Measurements from ENCODE around the gene DLX1. TPM values are rescaled to one million over a fixed set of nuclear protein-coding genes. Genes with fewer than 3 reads are reported as not detected.
A peak's percentile ranks its signal among the peaks of the same experiment; 100 is the strongest.

Gene DLX1
- total RNA-seq, 1 experiment from 2014 or later, result 0.77 TPM

- intact Hi-C loops (cut with micrococcal nuclease), result no loop called here
- BruUV-seq (replicated peaks), result no TSS peak
- no peaks in the 10 kb centered on the region for H3K36me3 Mint-ChIP-seq (ENCODE audit: insufficient read depth, unreplicated experiment)
- no peak for TF ChIP-seq CTCF (IDR thresholded peaks at IDR 0.05; ENCODE audit: unreplicated experiment)
- peaks cover 10% of the 10 kb centered on the region for H3K4me1 Mint-ChIP-seq (ENCODE audit: insufficient read depth, unreplicated experiment)
- ChIA-PET POLR2A (interaction anchor here (0.7 to 2.6 kb wide), 18 partner anchors 11 to 244 kb away, joined by 3 to 20 read pairs (median 4); partner anchors contain the start of genes DLX1, DLX2, HAT1 and METAP1D), CTCF (interaction anchor here (0.9 to 1.9 kb wide), 6 partner anchors 17 to 88 kb away, joined by 3 to 6 read pairs (median 3); partner anchors contain the start of gene DLX1)
- no peak overlapping the region for H3K4me3 Mint-ChIP-seq (ENCODE audit: unreplicated experiment)
- peak; percentile 9 for DNase-seq (ENCODE audit: unreplicated experiment)
- no peaks in the 10 kb centered on the region for H3K9me3 Mint-ChIP-seq (ENCODE audit: unreplicated experiment)
- H3K27ac Mint-ChIP-seq (ENCODE audit: low read depth, unreplicated experiment), result no peak overlapping the region
- no peaks in the 10 kb centered on the region for H3K27me3 Mint-ChIP-seq (ENCODE audit: insufficient read depth, unreplicated experiment)
Measured at GRCh38 chr2:172039011-172039704, 46.1 kb upstream of the DLX1 start.

- Mint-ChIP-seq H3K27me3 (ENCODE audit: insufficient read depth, unreplicated experiment) (no peaks in the 10 kb centered on the region), H3K9me3 (ENCODE audit: unreplicated experiment) (no peaks in the 10 kb centered on the region), H3K4me1 (ENCODE audit: insufficient read depth, unreplicated experiment) (peaks cover 10% of the 10 kb centered on the region), H3K4me3 (ENCODE audit: unreplicated experiment) (no peak overlapping the region), H3K36me3 (ENCODE audit: insufficient read depth, unreplicated experiment) (no peaks in the 10 kb centered on the region), H3K27ac (ENCODE audit: low read depth, unreplicated experiment) (no peak overlapping the region)
- POLR2A ChIA-PET, result interaction anchor here (1.7 kb wide), 1 partner anchor 9 kb away, joined by 5 read pairs; no protein-coding TSS in a partner anchor
- TF ChIP-seq CTCF (IDR thresholded peaks at IDR 0.05; ENCODE audit: unreplicated experiment), result no peak
- no peak for DNase-seq (ENCODE audit: unreplicated experiment)
- CTCF ChIA-PET, result interaction anchor here (0.7 to 1.0 kb wide), 2 partner anchors 45 to 52 kb away, joined by 3 read pairs; partner anchors contain the start of gene DLX1
- no TSS peak for BruUV-seq (replicated peaks)
- intact Hi-C loops (cut with micrococcal nuclease), result no loop called here
Measured at GRCh38 chr2:172040311-172040710, 45.0 kb upstream of the DLX1 start.

GRCh38 chr2:172046080-172046678, 39.1 kb upstream of the DLX1 start:
- intact Hi-C loops (cut with micrococcal nuclease), result no loop called here
- no peaks in the 10 kb centered on the region for H3K4me1 Mint-ChIP-seq (ENCODE audit: insufficient read depth, unreplicated experiment)
- POLR2A ChIA-PET, result interaction anchor here (0.9 to 1.7 kb wide), 3 partner anchors 8 to 213 kb away, joined by 3 to 6 read pairs (median 3); no protein-coding TSS in a partner anchor
- no TSS peak for BruUV-seq (replicated peaks)
- H3K27ac Mint-ChIP-seq (ENCODE audit: low read depth, unreplicated experiment), result no peak overlapping the region
- H3K36me3 Mint-ChIP-seq (ENCODE audit: insufficient read depth, unreplicated experiment), result no peaks in the 10 kb centered on the region
- CTCF ChIA-PET, result interaction anchor here (0.6 kb wide), 2 partner anchors 19 to 49 kb away, joined by 3 read pairs; no protein-coding TSS in a partner anchor
- no peak overlapping the region for H3K4me3 Mint-ChIP-seq (ENCODE audit: unreplicated experiment)
- no peaks in the 10 kb centered on the region for H3K9me3 Mint-ChIP-seq (ENCODE audit: unreplicated experiment)
- no peak for DNase-seq (ENCODE audit: unreplicated experiment)
- H3K27me3 Mint-ChIP-seq (ENCODE audit: insufficient read depth, unreplicated experiment), result no peaks in the 10 kb centered on the region
- no peak for TF ChIP-seq CTCF (IDR thresholded peaks at IDR 0.05; ENCODE audit: unreplicated experiment)

- intact Hi-C loops (cut with micrococcal nuclease), result no loop called here
- no peaks in the 10 kb centered on the region for H3K36me3 Mint-ChIP-seq (ENCODE audit: insufficient read depth, unreplicated experiment)
- no peak for DNase-seq (ENCODE audit: unreplicated experiment)
- no peak for TF ChIP-seq CTCF (IDR thresholded peaks at IDR 0.05; ENCODE audit: unreplicated experiment)
- CTCF ChIA-PET, result interaction anchor here (0.7 kb wide), 1 partner anchor 903 kb away, joined by 3 read pairs; no protein-coding TSS in a partner anchor
- POLR2A ChIA-PET, result interaction anchor here (0.6 to 1.7 kb wide), 4 partner anchors 9 to 99 kb away, joined by 3 to 6 read pairs (median 4); no protein-coding TSS in a partner anchor
- H3K27ac Mint-ChIP-seq (ENCODE audit: low read depth, unreplicated experiment), result no peak overlapping the region
- H3K4me1 Mint-ChIP-seq (ENCODE audit: insufficient read depth, unreplicated experiment), result no peaks in the 10 kb centered on the region
- H3K27me3 Mint-ChIP-seq (ENCODE audit: insufficient read depth, unreplicated experiment), result no peaks in the 10 kb centered on the region
- no TSS peak for BruUV-seq (replicated peaks)
- no peaks in the 10 kb centered on the region for H3K9me3 Mint-ChIP-seq (ENCODE audit: unreplicated experiment)
- no peak overlapping the region for H3K4me3 Mint-ChIP-seq (ENCODE audit: unreplicated experiment)
Measured at GRCh38 chr2:172046866-172047565, 38.3 kb upstream of the DLX1 start.
